NCI-H2196 treated with DMSO at 0.1 percent for 48 hours (cell line): ENCODE data around the gene PIGS.

Experiments
- DNase-seq: peaks from one replicate; lab custom pipeline; 2025; ENCODE audit not compliant: unreplicated experiment; lab: John Stamatoyannopoulos, UW

Gene PIGS

DNA sequence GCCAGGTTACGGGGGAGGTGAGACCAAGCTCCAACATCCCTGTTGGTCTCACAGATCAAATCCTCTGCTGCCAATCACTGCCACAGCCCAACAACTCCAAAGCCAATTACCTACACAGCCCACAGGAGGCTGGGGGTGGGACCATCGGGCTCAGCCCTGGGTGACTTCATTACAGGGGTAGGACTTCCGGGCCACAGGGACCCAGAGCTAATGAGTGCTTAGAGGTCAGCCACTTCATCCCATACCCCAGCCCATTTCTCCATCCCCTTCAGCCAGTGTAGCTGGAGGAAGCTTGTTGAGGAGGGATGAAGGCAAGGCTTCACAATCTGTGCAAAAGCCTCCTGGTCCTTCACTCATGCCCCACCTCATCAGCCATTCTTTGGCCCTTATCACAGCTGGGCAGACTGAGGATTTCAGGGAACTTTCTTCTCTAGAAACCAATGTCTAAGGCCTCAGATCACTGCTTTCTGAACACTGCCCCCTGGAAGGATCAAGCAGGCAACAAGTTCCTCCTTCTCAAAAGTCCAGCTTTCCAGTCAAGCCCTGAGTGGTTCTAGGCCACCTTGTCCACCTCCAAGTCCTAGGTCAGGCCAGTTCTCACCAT lies 59.4 kb downstream of the PIGS start:
- DNase-seq, result no peak

DNA sequence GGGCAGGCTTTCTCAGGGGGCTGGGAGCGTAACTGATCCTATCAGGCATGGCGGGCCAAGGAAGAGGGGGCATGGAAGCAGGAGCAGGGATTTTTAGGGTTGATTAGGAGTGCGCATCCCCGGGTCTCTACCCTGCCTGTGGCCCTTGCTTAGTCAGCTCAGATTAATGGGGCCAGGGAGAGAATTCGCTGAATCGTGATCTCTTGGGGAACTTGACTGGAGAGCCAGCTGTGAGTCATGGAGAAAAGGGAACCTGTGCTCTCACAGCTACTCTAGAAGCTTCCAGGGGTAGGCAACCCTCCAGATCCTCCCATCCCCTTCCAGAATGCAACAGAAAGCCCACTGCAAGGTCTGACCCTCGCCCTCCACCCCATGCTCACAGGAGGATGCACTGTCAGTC lies 61.5 kb downstream of the PIGS start:
- no peak for DNase-seq

- DNase-seq, result no peak
Observed at GRCh38 chr17:28508211-28508724, 63.1 kb downstream of the PIGS start.

GRCh38 chr17:28507567-28508203 lies 63.6 kb downstream of the PIGS start:
- DNase-seq, result no peak

GRCh38 chr17:28506763-28507487 lies 64.4 kb downstream of the PIGS start:
- DNase-seq, result no peak

DNA sequence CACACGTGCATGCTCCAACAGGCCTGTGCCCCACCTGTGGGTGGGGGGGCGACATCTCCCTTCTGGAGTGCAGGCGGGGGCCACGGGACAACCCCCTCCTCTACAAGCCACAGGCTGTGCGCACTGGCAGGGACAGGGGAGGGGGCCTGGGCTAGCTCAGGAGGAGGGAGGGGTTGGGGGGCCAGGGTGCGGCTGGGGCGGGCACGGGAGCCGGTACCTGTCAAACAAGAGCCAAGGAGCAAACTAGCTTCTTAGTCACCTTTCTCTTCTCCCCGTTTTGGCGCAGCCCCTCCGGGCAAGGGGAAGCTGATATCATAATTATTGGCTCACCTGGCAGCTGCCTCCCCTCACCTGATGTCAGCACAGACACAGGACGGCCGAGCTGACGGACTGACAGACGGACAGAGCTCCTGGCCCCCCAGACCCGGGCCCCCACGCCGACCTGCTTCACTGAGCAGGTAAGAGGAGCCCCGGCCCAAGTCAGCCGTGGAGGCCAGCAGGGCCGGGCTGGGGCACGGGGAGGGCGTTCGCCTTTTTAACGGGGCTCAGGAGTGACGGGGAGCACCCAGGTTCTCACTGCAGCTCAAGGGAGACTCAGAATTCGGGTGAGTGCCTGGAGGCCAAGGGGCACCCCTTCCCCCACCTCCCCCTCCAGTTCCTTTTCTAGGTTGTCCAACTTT lies 65.2 kb downstream of the PIGS start, which contains the start of gene FOXN1:
Gene FOXN1 (plus strand): TSS at position 363 of the 680 bp plus-strand sequence. CDS start 17,622 bp downstream, outside the sequence.
- DNase-seq, result no peak

DNA sequence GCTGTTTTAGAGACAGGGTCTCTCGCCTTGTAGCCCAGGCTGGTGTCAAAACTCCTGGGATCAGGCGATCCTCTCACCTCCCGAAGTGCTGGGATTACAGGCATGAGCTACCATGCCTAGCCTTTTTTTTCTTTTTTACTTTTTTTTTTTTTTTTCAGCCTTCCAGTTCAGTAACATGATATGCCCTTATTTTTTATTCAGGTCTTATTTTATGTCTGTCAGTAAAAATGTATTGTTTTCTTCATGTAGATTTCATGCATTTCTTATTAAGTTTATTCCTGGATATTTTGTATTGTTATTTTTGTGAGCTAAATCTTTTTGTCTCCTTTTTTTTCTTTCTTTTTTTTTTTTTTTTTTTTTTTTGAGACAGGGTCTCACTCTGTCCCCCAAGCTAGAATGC lies 67.9 kb downstream of the PIGS start:
- no peak for DNase-seq
